ENCODE data around the gene KCTD16.

GRCh38 chr5:144177548-144177947 is 6.9 kb downstream of the KCTD16 start:
- TF ChIP-seq CTCF (IDR thresholded peaks at IDR 0.05) (no peak), POLR2A (IDR thresholded peaks at IDR 0.05) (no peak)

Data from uterus (tissue), 2 donors.